Activated CD4-positive, alpha-beta T cell treated with anti-CD3 and anti-CD28 coated beads, Interleukin-2, amount 50 U/mL, for 4 hours (primary cell): ENCODE data around the gene HP.
A peak's percentile ranks its signal among the peaks of the same experiment; 100 is the strongest.

Experiments
- DNase-seq, 2 experiments: peaks; one replicate each; pipeline ENCODE4 v3.0.0-alpha.2; 2020

Gene HP

DNA sequence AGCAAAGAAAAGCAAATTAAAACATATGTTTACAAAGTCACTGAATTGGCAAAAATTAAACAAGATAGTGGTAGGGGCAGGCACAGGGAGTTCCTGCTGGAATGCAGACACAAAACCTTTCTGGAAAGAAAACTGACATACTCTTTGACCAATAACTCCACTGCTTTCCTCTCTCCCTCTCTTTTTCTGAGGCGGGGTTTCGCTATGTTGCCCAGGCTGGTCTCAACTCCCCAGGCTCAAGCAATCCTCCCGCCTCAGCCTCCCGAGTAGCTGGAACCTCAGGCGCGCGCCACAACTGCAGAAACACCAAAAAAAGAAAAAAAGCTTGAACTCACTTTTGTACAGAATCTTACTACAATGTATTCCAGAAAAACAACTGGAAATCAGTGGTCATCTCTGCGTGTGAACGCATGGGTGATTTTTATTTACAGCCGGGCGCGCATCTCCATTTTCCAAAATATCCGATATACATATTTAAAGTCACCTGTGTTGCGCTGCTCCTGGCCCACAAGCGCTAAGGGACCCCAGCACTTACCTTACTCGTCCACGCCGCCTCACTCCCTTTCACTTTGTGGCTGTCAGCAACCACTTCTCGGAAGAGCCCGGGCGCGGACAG is 38.6 kb downstream of the HP start:
- no peak for DNase-seq

DNA sequence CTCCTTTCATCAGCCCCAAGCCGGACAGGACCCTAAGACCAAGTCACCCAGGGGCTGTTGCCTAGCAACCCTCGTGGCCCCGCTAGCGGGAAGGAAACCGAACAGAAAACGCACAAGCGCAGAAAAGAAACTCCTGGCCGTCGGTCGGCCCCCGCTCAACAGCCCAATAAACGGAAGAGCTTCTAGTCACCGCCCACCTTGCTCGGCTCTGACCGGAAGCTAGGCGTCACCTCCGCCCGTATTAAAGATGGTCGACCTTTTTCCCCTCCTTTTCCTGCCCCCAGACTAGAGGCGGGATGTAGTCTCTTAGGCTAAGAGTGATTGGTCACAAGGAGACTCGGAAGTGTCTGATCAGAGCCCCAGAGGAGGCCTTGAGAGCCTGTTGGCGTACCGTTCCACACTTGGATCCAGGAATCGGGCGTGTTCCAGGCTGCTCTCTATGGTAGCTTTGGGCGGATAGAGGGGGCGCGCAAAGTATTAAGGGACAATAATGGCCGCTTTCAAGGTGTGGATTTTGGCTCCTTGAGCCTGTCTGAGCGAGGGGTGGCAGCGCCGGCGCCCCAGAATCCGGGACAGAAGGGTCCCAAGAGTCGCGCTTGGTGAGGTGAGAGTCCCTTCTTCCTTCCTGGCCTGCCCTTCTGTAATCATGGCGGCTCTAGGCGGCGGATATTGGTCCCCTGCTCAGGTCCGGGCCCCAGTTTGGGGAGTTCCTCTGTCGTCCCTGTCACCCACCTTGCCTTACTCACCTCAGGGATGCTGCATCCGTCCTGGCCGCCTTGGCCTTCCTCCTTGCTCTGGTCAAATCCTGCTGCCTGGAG is 39.4 kb downstream of the HP start, which contains the start of the genes DHX38 and TXNL4B:
DHX38 (plus strand) TSS at position 400 of the 818 bp plus-strand sequence. CDS start 2,311 bp downstream, outside the sequence.
TXNL4B (minus strand) TSS at position 173 of the 818 bp plus-strand sequence. CDS start 2,871 bp downstream, outside the sequence.
- peak; percentile 86 to 87 for DNase-seq

DNA sequence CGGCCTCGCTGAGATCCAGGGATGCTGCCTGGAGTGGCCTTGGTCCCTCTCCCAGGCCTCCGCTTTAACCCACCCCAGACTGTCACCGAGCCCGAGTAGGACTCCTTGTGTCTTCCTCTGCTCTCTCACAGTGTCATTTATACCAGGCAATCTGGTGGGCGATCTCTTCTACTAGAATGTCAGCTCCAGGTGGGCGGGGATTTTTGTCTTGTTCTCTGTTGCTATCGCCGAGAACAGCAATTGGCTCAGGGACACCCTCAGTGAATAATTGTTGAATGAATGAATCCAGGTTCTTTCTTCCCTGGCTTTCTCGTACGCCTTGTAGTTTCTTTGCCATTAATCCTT is 39.9 kb downstream of the HP start:
- DNase-seq, result peak; percentile 44 to 51

DNA sequence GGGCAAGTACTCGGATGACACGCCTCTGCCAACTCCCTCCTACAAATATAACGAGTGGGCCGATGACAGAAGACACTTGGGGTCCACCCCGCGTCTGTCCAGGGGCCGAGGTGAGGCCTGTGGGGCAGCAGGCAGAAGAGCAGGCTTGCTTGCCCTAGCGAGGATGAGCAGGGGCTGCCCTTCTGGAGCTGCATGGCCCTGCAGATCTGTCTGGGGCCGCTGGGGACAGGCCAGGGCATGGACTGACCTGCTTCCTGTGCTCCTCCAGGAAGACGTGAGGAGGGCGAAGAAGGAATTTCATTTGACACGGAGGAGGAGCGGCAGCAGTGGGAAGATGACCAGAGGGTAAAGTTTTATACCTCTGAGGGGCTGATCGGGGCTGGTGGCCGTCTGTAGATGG is 44.6 kb downstream of the HP start:
- no peak for DNase-seq

DNA sequence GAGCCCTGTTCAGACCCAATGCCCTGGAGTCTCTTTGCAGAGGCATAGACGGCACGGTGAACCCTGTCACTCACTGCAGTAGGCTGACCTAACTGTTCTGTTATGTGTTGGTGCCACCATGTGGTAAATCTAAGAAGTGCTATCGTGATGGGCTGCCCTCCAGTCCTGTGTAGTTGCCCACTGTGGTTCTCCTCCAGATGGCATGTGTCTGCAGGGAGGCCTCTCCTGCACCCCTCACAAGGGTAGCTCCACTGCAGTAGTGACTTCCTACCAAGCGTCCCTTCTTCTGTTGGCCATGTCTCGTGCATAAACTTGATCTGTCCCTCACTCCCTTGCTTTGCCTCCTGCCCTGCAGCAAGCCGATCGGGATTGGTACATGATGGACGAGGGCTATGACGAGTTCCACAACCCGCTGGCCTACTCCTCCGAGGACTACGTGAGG is 45.1 kb downstream of the HP start:
- peak; percentile 28 to 36 for DNase-seq

DNA sequence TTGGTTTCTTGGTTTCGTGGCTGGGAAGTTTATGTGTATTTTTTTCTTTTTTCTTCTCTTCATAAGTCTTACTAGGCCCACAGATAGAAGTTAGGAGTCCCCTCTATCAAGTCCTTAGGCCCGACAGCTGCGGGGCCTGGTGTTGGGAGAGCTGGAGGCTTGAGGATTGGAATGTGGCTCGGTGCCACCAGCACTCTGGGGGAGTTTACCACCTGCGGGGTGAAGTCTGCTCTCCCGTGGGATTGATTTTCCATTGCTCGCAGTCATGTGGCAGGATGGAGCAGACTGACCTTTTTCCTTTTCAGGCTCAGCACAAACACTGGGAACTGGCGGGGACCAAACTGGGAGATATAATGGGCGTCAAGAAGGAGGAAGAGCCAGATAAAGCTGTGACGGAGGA is 46.9 kb downstream of the HP start:
- DNase-seq, result no peak

DNA sequence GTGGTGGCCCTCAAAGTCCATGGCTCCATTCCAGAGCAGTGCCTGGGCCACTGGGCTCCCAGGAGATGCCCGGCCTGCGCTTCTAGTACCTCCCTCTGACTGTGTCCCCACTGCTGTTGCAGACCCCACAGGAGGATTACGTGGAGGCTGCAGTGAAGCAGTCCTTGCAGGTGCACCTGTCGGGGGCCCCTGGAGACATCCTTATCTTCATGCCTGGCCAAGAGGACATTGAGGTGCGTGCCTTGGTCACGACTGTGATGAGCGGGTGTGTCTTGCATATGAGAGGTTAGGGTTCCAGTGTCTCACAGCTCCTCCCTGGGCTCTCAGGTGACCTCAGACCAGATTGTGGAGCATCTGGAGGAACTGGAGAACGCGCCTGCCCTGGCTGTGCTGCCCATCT is 50.6 kb downstream of the HP start:
- no peak for DNase-seq

DNA sequence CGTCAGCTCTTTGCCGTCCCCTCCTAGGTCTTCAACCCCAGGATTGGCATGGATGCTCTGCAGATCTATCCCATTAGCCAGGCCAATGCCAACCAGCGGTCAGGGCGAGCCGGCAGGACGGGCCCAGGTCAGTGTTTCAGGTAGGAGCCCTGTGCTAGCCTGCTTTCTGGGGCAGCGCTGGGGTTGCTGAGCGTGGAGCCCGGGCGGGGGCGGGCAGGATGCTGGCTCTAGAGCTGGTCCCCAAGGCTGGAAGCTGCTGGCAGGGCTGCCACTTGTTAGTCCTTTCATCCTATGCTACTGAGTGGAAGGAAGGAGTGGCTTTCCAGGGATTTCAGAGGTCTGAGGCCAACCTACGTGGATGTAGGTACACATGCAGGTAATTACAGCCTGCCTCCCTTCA is 51.7 kb downstream of the HP start:
- DNase-seq, result no peak

DNA sequence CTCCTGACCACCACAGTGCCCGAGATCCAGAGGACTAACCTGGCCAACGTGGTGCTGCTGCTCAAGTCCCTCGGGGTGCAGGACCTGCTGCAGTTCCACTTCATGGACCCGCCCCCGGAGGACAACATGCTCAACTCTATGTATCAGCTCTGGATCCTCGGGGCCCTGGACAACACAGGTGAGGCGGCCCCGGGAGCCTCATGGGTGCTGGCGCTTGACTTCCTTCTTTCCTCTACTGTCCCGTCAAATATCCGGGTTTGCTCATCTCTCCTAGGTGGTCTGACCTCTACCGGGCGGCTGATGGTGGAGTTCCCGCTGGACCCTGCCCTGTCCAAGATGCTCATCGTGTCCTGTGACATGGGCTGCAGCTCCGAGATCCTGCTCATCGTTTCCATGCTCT is 53.1 kb downstream of the HP start:
- no peak for DNase-seq

DNA sequence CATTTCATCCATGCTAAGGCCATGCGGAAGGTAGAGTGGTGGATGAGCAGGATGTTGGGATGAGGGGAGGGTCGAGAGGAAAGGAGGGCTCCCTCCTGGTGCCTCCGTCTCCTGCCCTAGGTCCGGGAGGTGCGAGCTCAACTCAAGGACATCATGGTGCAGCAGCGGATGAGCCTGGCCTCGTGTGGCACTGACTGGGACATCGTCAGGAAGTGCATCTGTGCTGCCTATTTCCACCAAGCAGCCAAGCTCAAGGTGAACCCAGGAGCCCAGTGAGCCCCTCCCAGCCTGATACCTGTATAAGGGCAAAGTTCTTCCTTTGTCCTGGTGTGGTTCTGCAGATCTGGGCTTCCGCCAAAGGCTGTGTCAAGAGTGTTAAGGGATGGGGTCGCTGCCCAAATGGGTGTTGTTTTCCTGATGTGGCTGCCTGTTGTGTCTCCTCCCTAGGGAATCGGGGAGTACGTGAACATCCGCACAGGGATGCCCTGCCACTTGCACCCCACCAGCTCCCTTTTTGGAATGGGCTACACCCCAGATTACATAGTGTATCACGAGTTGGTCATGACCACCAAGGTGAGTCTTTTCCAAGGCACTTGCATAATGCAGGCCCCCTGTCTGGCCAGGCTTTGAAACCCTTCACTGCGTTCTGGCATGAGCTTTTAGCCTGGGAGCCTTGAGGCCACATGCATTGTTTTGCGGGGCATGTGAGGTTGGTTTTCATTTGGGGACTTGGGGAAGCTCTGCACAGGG is 54.2 kb downstream of the HP start:
- DNase-seq, result no peak

DNA sequence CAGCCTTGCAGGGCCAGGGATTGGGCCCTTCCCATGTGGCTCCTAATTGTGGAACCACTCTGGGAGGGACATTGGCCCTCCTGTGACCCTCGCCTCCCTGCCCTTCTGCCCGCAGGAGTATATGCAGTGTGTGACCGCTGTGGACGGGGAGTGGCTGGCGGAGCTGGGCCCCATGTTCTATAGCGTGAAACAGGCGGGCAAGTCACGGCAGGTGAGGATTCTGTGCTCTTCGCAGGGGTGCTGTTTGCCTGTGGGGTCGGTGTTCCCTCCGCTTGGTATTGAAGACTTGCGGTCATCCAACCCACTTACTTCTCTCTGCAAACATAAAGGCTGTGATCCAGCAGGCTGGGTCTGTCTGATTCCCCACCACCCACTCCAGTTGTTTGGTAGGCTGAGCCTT is 55.0 kb downstream of the HP start:
- DNase-seq, result no peak

DNA sequence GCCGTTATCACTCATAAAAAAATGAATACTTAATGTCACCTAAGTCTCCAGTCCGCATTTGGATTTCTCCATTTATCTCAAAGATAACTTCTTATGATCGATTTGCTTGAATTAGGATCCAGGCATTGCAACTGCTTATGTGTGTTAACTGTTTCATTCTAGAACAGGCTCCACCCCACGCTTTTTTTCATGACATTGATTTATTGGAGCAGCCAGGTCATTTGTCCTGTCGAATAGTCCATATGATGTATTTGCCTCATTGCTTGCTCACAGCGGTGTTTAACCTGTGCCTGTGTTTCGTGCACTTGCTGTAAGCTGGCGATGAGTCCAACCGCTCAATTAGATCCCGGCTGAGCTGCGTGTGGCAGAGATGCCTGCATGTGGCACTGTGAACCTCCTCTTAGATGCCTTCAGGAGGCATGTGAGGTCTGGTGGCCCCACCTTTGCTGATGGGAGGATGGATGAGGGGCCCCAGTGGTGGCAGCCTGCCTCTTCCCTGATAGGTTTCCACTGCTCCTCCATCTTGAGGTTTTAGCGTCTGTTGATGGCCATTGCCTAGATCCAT is 55.7 kb downstream of the HP start:
- no peak for DNase-seq
